Measurements from ENCODE around the gene RPS18.
"Not testable (repeated sequence)": the region's sequence is repeated elsewhere in the genome, so short reads cannot be mapped to it uniquely, and the experiment has no call there.

The RPS18 gene

GRCh38 chr6:33271468-33272274 is at the start of gene RPS18, which contains the start of gene VPS52:
TSS of gene RPS18 (plus strand) at chr6:33272075. CDS start at chr6:33272120, 45 bp downstream.
TSS of gene VPS52 (minus strand) at chr6:33271876. CDS start at chr6:33271675, 201 bp downstream.
- CTCF ChIA-PET = interaction anchor here (0.9 to 1.9 kb wide), 5 partner anchors 17 to 146 kb away, joined by 3 to 5 read pairs (median 4); partner anchors contain the start of gene CUTA
- peak within 1 kb of the TSS; percentile 98 for H3K27ac Mint-ChIP-seq
- no peaks in the 10 kb centered on the region for H3K9me3 Mint-ChIP-seq
- no peaks in the 10 kb centered on the region for H3K27me3 Mint-ChIP-seq
- H3K36me3 Mint-ChIP-seq = peaks cover 59% of the 10 kb centered on the region
- peak within 1 kb of the TSS; percentile 94 for H3K4me3 Mint-ChIP-seq
- peak; percentile 95 for DNase-seq
- peaks cover 60% of the 10 kb centered on the region for H3K4me1 Mint-ChIP-seq

GRCh38 chr6:33226503-33227120 is 45.3 kb upstream of the RPS18 start:
- CTCF ChIA-PET, H3K4me3 Mint-ChIP-seq: not testable (repeated sequence)
- H3K27me3 Mint-ChIP-seq = peaks cover 57% of the 10 kb centered on the region

GRCh38 chr6:33235221-33235634 is 36.6 kb upstream of the RPS18 start:
- DNase-seq = no peak
- CTCF ChIA-PET = no interaction called here
- peaks cover 57% of the 10 kb centered on the region for H3K27me3 Mint-ChIP-seq
- no peak overlapping the region for H3K4me3 Mint-ChIP-seq
- no peaks in the 10 kb centered on the region for H3K4me1 Mint-ChIP-seq
- no peaks in the 10 kb centered on the region for H3K9me3 Mint-ChIP-seq
- H3K36me3 Mint-ChIP-seq = no peaks in the 10 kb centered on the region
- H3K27ac Mint-ChIP-seq = no peak overlapping the region

More at GRCh38 chr6:33226503-33227120, 45.3 kb upstream of the RPS18 start:
- H3K9me3 Mint-ChIP-seq, H3K36me3 Mint-ChIP-seq, DNase-seq, H3K4me1 Mint-ChIP-seq, H3K27ac Mint-ChIP-seq: not testable (repeated sequence)

GRCh38 chr6:33236328-33236727 is 35.5 kb upstream of the RPS18 start:
- peaks cover 59% of the 10 kb centered on the region for H3K27me3 Mint-ChIP-seq
- DNase-seq = no peak
- no peak overlapping the region for H3K4me3 Mint-ChIP-seq
- H3K4me1 Mint-ChIP-seq = no peaks in the 10 kb centered on the region
- H3K9me3 Mint-ChIP-seq = no peaks in the 10 kb centered on the region
- H3K36me3 Mint-ChIP-seq = no peaks in the 10 kb centered on the region
- CTCF ChIA-PET = no interaction called here
- no peak overlapping the region for H3K27ac Mint-ChIP-seq

- Mint-ChIP-seq H3K4me1 (peaks cover 2% of the 10 kb centered on the region), H3K4me3 (no peak overlapping the region), H3K9me3 (no peaks in the 10 kb centered on the region), H3K27ac (no peak overlapping the region), H3K36me3 (no peaks in the 10 kb centered on the region), H3K27me3 (peaks cover 59% of the 10 kb centered on the region)
- CTCF ChIA-PET = no interaction called here
- DNase-seq = no peak
These were observed 35.0 kb upstream of the RPS18 start for GRCh38 chr6:33236852-33237251.

- H3K4me3 Mint-ChIP-seq = no peak overlapping the region
- H3K4me1 Mint-ChIP-seq = peaks cover 7% of the 10 kb centered on the region
- CTCF ChIA-PET = interaction anchor here (1.2 kb wide), 2 partner anchors 11 to 14 kb away, joined by 3 to 4 read pairs; no protein-coding TSS in a partner anchor
- DNase-seq = no peak
- H3K27ac Mint-ChIP-seq = no peak overlapping the region
- H3K27me3 Mint-ChIP-seq = peaks cover 60% of the 10 kb centered on the region
- H3K9me3 Mint-ChIP-seq = no peaks in the 10 kb centered on the region
- H3K36me3 Mint-ChIP-seq = no peaks in the 10 kb centered on the region
These were observed 34.1 kb upstream of the RPS18 start for GRCh38 chr6:33237741-33238140.

- CTCF ChIA-PET = interaction anchor here (0.6 kb wide), 1 partner anchor 96 kb away, joined by 4 read pairs; no protein-coding TSS in a partner anchor
- H3K27ac Mint-ChIP-seq = no peak overlapping the region
These were observed 29.9 kb upstream of the RPS18 start for GRCh38 chr6:33241968-33242367.

GRCh38 chr6:33243476-33243875 is 28.4 kb upstream of the RPS18 start:
- peak; percentile 10 for DNase-seq
- Mint-ChIP-seq H3K27ac (no peak overlapping the region), H3K27me3 (peaks cover 50% of the 10 kb centered on the region), H3K36me3 (no peaks in the 10 kb centered on the region), H3K4me3 (no peak overlapping the region), H3K4me1 (peaks cover 13% of the 10 kb centered on the region), H3K9me3 (no peaks in the 10 kb centered on the region)
- CTCF ChIA-PET = no interaction called here

More at GRCh38 chr6:33241968-33242367, 29.9 kb upstream of the RPS18 start:
- H3K27me3 Mint-ChIP-seq = peaks cover 50% of the 10 kb centered on the region
- peaks cover 7% of the 10 kb centered on the region for H3K4me1 Mint-ChIP-seq
- no peak for DNase-seq
- no peaks in the 10 kb centered on the region for H3K36me3 Mint-ChIP-seq
- H3K4me3 Mint-ChIP-seq = no peak overlapping the region
- H3K9me3 Mint-ChIP-seq = no peaks in the 10 kb centered on the region

- peaks cover 25% of the 10 kb centered on the region for H3K27me3 Mint-ChIP-seq
- no peaks in the 10 kb centered on the region for H3K9me3 Mint-ChIP-seq
- peaks cover 16% of the 10 kb centered on the region for H3K36me3 Mint-ChIP-seq
- peak overlapping the region; percentile 97 for H3K27ac Mint-ChIP-seq
- peak; percentile 95 for DNase-seq
- peaks cover 39% of the 10 kb centered on the region for H3K4me1 Mint-ChIP-seq
- H3K4me3 Mint-ChIP-seq = peak overlapping the region; percentile 85
- CTCF ChIA-PET = interaction anchor here (0.6 to 6.2 kb wide), 34 partner anchors 10 to 264 kb away, joined by 3 to 86 read pairs (median 6); partner anchors contain the start of genes B3GALT4, HSD17B8, PFDN6 and RING1
These were observed 23.8 kb upstream of the RPS18 start for GRCh38 chr6:33247977-33248642.

- Mint-ChIP-seq H3K9me3 (no peaks in the 10 kb centered on the region), H3K4me1 (peaks cover 39% of the 10 kb centered on the region), H3K27ac (peak overlapping the region; percentile 97), H3K4me3 (peak overlapping the region; percentile 85), H3K36me3 (peaks cover 16% of the 10 kb centered on the region), H3K27me3 (peaks cover 20% of the 10 kb centered on the region)
- DNase-seq = no peak
- CTCF ChIA-PET = interaction anchor here (0.8 to 6.2 kb wide), 31 partner anchors 10 to 264 kb away, joined by 3 to 86 read pairs (median 6); partner anchors contain the start of genes B3GALT4, HSD17B8, PFDN6 and RING1
These were observed 23.3 kb upstream of the RPS18 start for GRCh38 chr6:33248643-33248931.

GRCh38 chr6:33248932-33249731 is 22.7 kb upstream of the RPS18 start:
- Mint-ChIP-seq H3K27ac (peak overlapping the region; percentile 97), H3K36me3 (peaks cover 18% of the 10 kb centered on the region), H3K9me3 (no peaks in the 10 kb centered on the region), H3K4me3 (peak overlapping the region; percentile 85), H3K4me1 (peaks cover 39% of the 10 kb centered on the region), H3K27me3 (peaks cover 14% of the 10 kb centered on the region)
- DNase-seq = peak; percentile 98
- CTCF ChIA-PET = interaction anchor here (0.8 to 6.2 kb wide), 31 partner anchors 11 to 265 kb away, joined by 3 to 86 read pairs (median 6); partner anchors contain the start of genes B3GALT4, HSD17B8, PFDN6 and RING1

GRCh38 chr6:33249732-33250630 is 21.9 kb upstream of the RPS18 start:
- CTCF ChIA-PET = interaction anchor here (0.8 to 6.2 kb wide), 18 partner anchors 10 to 263 kb away, joined by 3 to 86 read pairs (median 8); partner anchors contain the start of genes B3GALT4, HSD17B8, RING1 and RPS18
- H3K9me3 Mint-ChIP-seq = no peaks in the 10 kb centered on the region
- peak; percentile 15 for DNase-seq

More at GRCh38 chr6:33249732-33250630, 21.9 kb upstream of the RPS18 start:
- Mint-ChIP-seq H3K36me3 (peaks cover 18% of the 10 kb centered on the region), H3K27me3 (peaks cover 14% of the 10 kb centered on the region), H3K27ac (peak overlapping the region; percentile 97), H3K4me1 (peaks cover 39% of the 10 kb centered on the region), H3K4me3 (peak overlapping the region; percentile 85)
